Hepatocyte (in vitro differentiated cells): ENCODE results near the gene MEF2C. TPM values are rescaled to one million over a fixed set of nuclear protein-coding genes. Genes with fewer than 3 reads are reported as not detected.

ENCODE experiments used
- DNase-seq: peaks from one replicate; pipeline ENCODE4 v3.0.0-alpha.2; 2016; ENCODE audit warnings: low spot score
- H2AFZ ChIP-seq: fragments of 200-600 bp; sonication (generic); 2 replicates; pipeline ENCODE4 v1.6.0; 2016; ENCODE audit warnings: antibody characterized with exemption, mild to moderate bottlenecking
- H3K27ac ChIP-seq: fragments of 200-600 bp; sonication (generic); 2 replicates; pipeline ENCODE4 v1.5.1; 2016; ENCODE audit warnings: mild to moderate bottlenecking
- H3K27me3 ChIP-seq: fragments of 200-600 bp; sonication (generic); 2 replicates; pipeline ENCODE4 v1.6.1; 2016
- H3K36me3 ChIP-seq: fragments of 200-600 bp; sonication (generic); replicated peaks from 2 replicates; pipeline ENCODE4 v1.5.1; 2016; ENCODE audit warnings: low read depth; ENCODE audit not compliant: insufficient read depth
- H3K4me1 ChIP-seq: fragments of 200-600 bp; sonication (generic); 2 replicates; pipeline ENCODE4 v1.5.1; 2016; ENCODE audit warnings: mild to moderate bottlenecking, moderate library complexity; ENCODE audit not compliant: insufficient read depth
- H3K4me2 ChIP-seq: fragments of 200-600 bp; sonication (generic); 2 replicates; pipeline ENCODE4 v1.6.0; 2016
- H3K4me3 ChIP-seq: fragments of 200-600 bp; sonication (generic); 2 replicates; pipeline ENCODE4 v1.5.1; 2016; ENCODE audit warnings: mild to moderate bottlenecking
- H3K79me2 ChIP-seq: fragments of 200-600 bp; sonication (generic); 2 replicates; pipeline ENCODE4 v1.6.0; 2017; ENCODE audit warnings: mild to moderate bottlenecking
- H3K9me2 ChIP-seq: fragments of 200-600 bp; sonication (generic); replicated peaks from 2 replicates; pipeline ENCODE4 v1.6.0; 2017; ENCODE audit warnings: mild to moderate bottlenecking; ENCODE audit not compliant: insufficient read depth
- H3K9me3 ChIP-seq: fragments of 200-600 bp; sonication (generic); 2 replicates; pipeline ENCODE4 v1.5.1; 2016; ENCODE audit warnings: low read depth, mild to moderate bottlenecking
- H4K20me1 ChIP-seq: fragments of 200-600 bp; sonication (generic); 2 replicates; pipeline ENCODE4 v1.6.0; 2016; ENCODE audit warnings: mild to moderate bottlenecking; ENCODE audit not compliant: insufficient read depth, poor library complexity, severe bottlenecking
- EZH2 ChIP-seq: fragments of 200-600 bp; sonication (generic); IDR thresholded peaks from 2 replicates; pipeline ENCODE4 v1.6.1; 2016; ENCODE audit warnings: antibody characterized with exemption, mild to moderate bottlenecking, borderline replicate concordance
- EZH2phosphoT487 ChIP-seq: fragments of 200-600 bp; sonication (generic); IDR thresholded peaks from one replicate; pipeline ENCODE4 v1.6.1; 2018; ENCODE audit warnings: antibody characterized with exemption, mild to moderate bottlenecking, low read depth, moderate library complexity; ENCODE audit not compliant: unreplicated experiment, severe bottlenecking
- WGBS: methylation state at CpG from one replicate; pipeline ENCODE4 v1.1.6; 2016; ENCODE audit warnings: low lambda C conversion rate; ENCODE audit errors: missing lambda C conversion rate; 5-methylcytosine and 5-hydroxymethylcytosine counted together
- polyA plus RNA-seq: library from polyadenylated mRNA; unstranded; fragments of >200 nt; fragmentation: Nextera tagmentation; extraction: Ambion mirVana; gene quantifications from 2 replicates; pipeline ENCODE4 v1.2.1, GENCODE V29; 2016
- total RNA-seq: library from RNA; depleted of rRNA; stranded (reverse); fragments of >200 nt; gene quantifications from 2 replicates; pipeline ENCODE4 v1.2.3, GENCODE V29; 2014
- TF ChIP-seq, protein P1 (sequence below): fragments of 200-600 bp; sonication (generic); IDR thresholded peaks from 2 replicates; pipeline ENCODE4 v1.5.1; 2016; ENCODE audit warnings: antibody characterized with exemption, mild to moderate bottlenecking; ENCODE audit not compliant: poor library complexity

MEF2C gene
- total and polyA plus RNA-seq, 2 experiments from 2014 or later, result 5.9 to 14.6 TPM

GRCh38 chr5:88691945-88692868 is 190.8 kb downstream of the MEF2C start:
- TF ChIP-seq EZH2, result peak; percentile 94
- TF ChIP-seq, protein P1, sequence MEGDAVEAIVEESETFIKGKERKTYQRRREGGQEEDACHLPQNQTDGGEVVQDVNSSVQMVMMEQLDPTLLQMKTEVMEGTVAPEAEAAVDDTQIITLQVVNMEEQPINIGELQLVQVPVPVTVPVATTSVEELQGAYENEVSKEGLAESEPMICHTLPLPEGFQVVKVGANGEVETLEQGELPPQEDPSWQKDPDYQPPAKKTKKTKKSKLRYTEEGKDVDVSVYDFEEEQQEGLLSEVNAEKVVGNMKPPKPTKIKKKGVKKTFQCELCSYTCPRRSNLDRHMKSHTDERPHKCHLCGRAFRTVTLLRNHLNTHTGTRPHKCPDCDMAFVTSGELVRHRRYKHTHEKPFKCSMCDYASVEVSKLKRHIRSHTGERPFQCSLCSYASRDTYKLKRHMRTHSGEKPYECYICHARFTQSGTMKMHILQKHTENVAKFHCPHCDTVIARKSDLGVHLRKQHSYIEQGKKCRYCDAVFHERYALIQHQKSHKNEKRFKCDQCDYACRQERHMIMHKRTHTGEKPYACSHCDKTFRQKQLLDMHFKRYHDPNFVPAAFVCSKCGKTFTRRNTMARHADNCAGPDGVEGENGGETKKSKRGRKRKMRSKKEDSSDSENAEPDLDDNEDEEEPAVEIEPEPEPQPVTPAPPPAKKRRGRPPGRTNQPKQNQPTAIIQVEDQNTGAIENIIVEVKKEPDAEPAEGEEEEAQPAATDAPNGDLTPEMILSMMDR, result no peak
- H3K4me2 ChIP-seq, result peak overlapping the region; percentile 58
- no peaks in the 10 kb centered on the region for H3K9me3 ChIP-seq
- H3K36me3 ChIP-seq, result no peaks in the 10 kb centered on the region
- no peaks in the 10 kb centered on the region for H3K79me2 ChIP-seq
- DNase-seq, result no peak
- 2% methylated on average over 50 of the region's 52 CpGs for WGBS
- H3K27ac ChIP-seq, result no peak overlapping the region
- H3K27me3 ChIP-seq, result peaks cover 99% of the 10 kb centered on the region
- H3K9me2 ChIP-seq, result no peaks in the 10 kb centered on the region
- no peaks in the 10 kb centered on the region for H4K20me1 ChIP-seq
- H3K4me3 ChIP-seq, result no peak overlapping the region
- H3K4me1 ChIP-seq, result peaks cover 14% of the 10 kb centered on the region
- peak overlapping the region; percentile 23 for H2AFZ ChIP-seq

DNA sequence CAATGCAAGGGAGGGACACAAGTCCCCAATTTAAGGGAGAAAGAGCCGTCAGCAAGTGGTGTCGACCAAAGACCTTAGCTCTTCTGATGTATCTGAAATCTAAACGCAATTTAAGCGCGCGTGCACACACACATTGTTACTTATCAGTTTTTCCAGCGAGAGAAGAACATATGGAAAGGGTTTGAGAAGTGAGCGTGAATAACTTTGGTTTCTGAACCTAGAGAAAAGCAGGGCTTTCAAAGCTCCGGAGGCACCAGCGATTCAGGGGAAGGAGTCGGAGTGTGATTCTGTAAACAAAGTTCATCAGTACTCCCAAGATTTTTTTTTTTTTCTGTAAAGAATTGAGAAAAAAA is 191.8 kb downstream of the MEF2C start:
- Histone ChIP-seq H3K79me2 (no peaks in the 10 kb centered on the region), H3K36me3 (no peaks in the 10 kb centered on the region), H3K9me2 (no peaks in the 10 kb centered on the region), H3K27ac (no peak overlapping the region), H3K4me3 (no peak overlapping the region), H3K4me2 (peak overlapping the region; percentile 83), H3K27me3 (peaks cover 99% of the 10 kb centered on the region), H4K20me1 (no peaks in the 10 kb centered on the region), H3K9me3 (no peaks in the 10 kb centered on the region), H3K4me1 (peaks cover 14% of the 10 kb centered on the region), H2AFZ (no peak overlapping the region)
- DNase-seq, result no peak
- WGBS, result 2% methylated on average over 11 of the region's 11 CpGs
- TF ChIP-seq EZH2phosphoT487, result peak; percentile 15
- TF ChIP-seq, protein P1, result no peak

DNA sequence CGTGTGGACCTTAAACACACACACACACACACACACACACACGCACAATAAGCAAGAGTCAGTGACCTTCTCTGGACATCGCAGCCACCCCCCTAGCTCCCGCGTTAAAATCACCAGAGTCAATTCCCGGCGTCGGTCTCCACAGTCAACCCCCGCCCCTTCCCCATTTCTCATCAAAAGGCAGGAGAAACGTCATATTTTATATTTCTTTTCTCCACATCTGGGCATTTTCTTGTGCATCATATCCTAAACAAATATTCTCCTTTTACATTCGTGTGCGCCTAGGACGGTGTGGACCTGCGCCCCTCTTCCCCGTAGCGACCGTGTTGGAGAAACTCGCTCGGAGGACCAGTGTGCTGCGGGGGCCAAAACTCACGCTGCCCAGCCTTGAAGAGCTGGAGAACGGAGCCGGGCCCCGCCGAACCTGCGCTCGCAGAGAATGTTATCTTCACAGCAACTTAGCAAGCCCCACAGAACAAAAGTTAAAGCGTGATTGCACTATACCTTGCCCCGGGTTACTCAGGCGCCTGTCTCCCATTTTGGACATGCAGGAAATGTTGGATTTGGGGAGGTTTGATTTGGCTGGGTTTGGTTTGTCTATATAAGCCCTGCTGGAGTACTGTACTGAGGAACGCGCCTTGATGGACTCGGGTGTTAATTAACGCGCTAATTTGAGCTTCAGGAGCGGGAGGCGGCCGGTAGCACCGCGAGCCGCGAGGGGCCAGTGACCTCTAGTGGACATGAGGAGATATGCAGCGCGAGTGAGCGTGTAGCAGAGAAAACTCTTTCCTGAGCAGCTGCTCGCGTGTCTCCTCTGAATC is 192.4 kb downstream of the MEF2C start:
- peaks cover 14% of the 10 kb centered on the region for H3K4me1 ChIP-seq
- H3K79me2 ChIP-seq, result no peaks in the 10 kb centered on the region
- H3K4me2 ChIP-seq, result peak overlapping the region; percentile 83
- H2AFZ ChIP-seq, result peak overlapping the region; percentile 38
- no peak overlapping the region for H3K27ac ChIP-seq
- DNase-seq, result peak; percentile 84
- no peaks in the 10 kb centered on the region for H4K20me1 ChIP-seq
- H3K9me2 ChIP-seq, result no peaks in the 10 kb centered on the region
- H3K36me3 ChIP-seq, result no peaks in the 10 kb centered on the region
- peak; percentile 71 for TF ChIP-seq EZH2
- peak; percentile 80 for TF ChIP-seq EZH2phosphoT487
- TF ChIP-seq, protein P1, result peak; percentile 92
- no peaks in the 10 kb centered on the region for H3K9me3 ChIP-seq
- 2% methylated on average over 47 of the region's 47 CpGs for WGBS
- H3K27me3 ChIP-seq, result peaks cover 99% of the 10 kb centered on the region
- no peak overlapping the region for H3K4me3 ChIP-seq
